Mesenchymal stem cell (in vitro differentiated cells and primary cell): ENCODE results near the gene CLIC4.

Source experiments
- DNase-seq: peaks from one replicate; pipeline ENCODE4 v3.0.0-alpha.2; 2013
- H2AFZ ChIP-seq: one replicate; pipeline ENCODE4 v1.6.1; 2013; ENCODE audit warnings: low read depth, mild to moderate bottlenecking, control low read depth, inconsistent platforms, low read length, moderate library complexity
- H2AK5ac ChIP-seq: 2 replicates; pipeline ENCODE4 v1.6.1; 2013; ENCODE audit warnings: low read length, moderate library complexity, mild to moderate bottlenecking, inconsistent platforms; ENCODE audit not compliant: severe bottlenecking
- H2BK120ac ChIP-seq: one replicate; pipeline ENCODE4 v1.6.1; 2013; ENCODE audit warnings: low read depth, mild to moderate bottlenecking, inconsistent platforms, low read length, moderate library complexity
- H2BK12ac ChIP-seq, 2 experiments: one replicate each; pipeline ENCODE4 v1.6.1; 2013; ENCODE audit warnings: inconsistent platforms in 2 of 2, low read length in 2 of 2, mild to moderate bottlenecking in 2 of 2, moderate library complexity in 2 of 2, control low read depth in 1 of 2
- H2BK15ac ChIP-seq: one replicate; pipeline ENCODE4 v1.6.1; 2013; ENCODE audit warnings: mild to moderate bottlenecking, low read depth, inconsistent platforms; ENCODE audit not compliant: poor library complexity, severe bottlenecking
- H2BK5ac ChIP-seq: 2 replicates; pipeline ENCODE4 v1.6.1; 2013; ENCODE audit warnings: low read depth, mild to moderate bottlenecking, low read length, control low read depth, inconsistent platforms; ENCODE audit not compliant: poor library complexity, severe bottlenecking
- H3K14ac ChIP-seq, 2 experiments: one replicate each; pipeline ENCODE4 v1.6.1; 2013; ENCODE audit warnings: inconsistent platforms in 2 of 2, low read length in 2 of 2, control low read depth in 1 of 2, mild to moderate bottlenecking in 1 of 2, moderate library complexity in 1 of 2
- H3K18ac ChIP-seq, 2 experiments: one replicate each; pipeline ENCODE4 v1.6.1; 2013; ENCODE audit warnings: inconsistent platforms in 2 of 2, low read length in 2 of 2, control low read depth in 1 of 2, low read depth in 1 of 2, mild to moderate bottlenecking in 1 of 2
- H3K23ac ChIP-seq, 2 experiments: one replicate each; pipeline ENCODE4 v1.6.1; 2013; ENCODE audit warnings: inconsistent platforms in 2 of 2, low read length in 2 of 2, mild to moderate bottlenecking in 2 of 2, moderate library complexity in 2 of 2, control low read depth in 1 of 2
- H3K27ac ChIP-seq: 2 replicates; pipeline ENCODE4 v1.5.1; 2013; ENCODE audit warnings: mild to moderate bottlenecking, moderate library complexity, low read length, control low read depth, inconsistent platforms; ENCODE audit not compliant: poor library complexity, severe bottlenecking
- H3K27me3 ChIP-seq, 2 experiments: 2 replicates each; pipeline versions ENCODE4 v1.6.1 to v1.7.0; 2013; ENCODE audit warnings: low read length in 2 of 2, mild to moderate bottlenecking in 2 of 2, moderate library complexity in 2 of 2, control low read depth in 1 of 2, inconsistent platforms in 1 of 2; ENCODE audit not compliant: control insufficient read depth in 1 of 2, insufficient read depth in 1 of 2
- H3K36me3 ChIP-seq, 2 experiments: 2 replicates each; pipeline versions ENCODE4 v1.6.1 to v1.7.0; 2013; ENCODE audit warnings: low read length in 2 of 2, control low read depth in 1 of 2, inconsistent platforms in 1 of 2, low read depth in 1 of 2, mild to moderate bottlenecking in 1 of 2; ENCODE audit not compliant: insufficient read depth in 2 of 2, control insufficient read depth in 1 of 2
- H3K4ac ChIP-seq, 2 experiments: one replicate each; pipeline ENCODE4 v1.6.1; 2013; ENCODE audit warnings: inconsistent platforms in 2 of 2, low read length in 2 of 2, mild to moderate bottlenecking in 2 of 2, moderate library complexity in 2 of 2, control low read depth in 1 of 2, low read depth in 1 of 2
- H3K4me1 ChIP-seq: 2 replicates; pipeline ENCODE4 v1.6.1; 2013; ENCODE audit warnings: low read depth, low read length, control low read depth; ENCODE audit not compliant: control insufficient read depth, insufficient read depth
- H3K4me2 ChIP-seq: 2 replicates; pipeline ENCODE4 v1.6.1; 2013; ENCODE audit warnings: low read length, mild to moderate bottlenecking, inconsistent platforms; ENCODE audit not compliant: poor library complexity, severe bottlenecking
- H3K4me3 ChIP-seq, 2 experiments: 2 replicates each; pipeline versions ENCODE4 v1.5.1 to v1.7.0; 2013; ENCODE audit warnings: low read length in 2 of 2, mild to moderate bottlenecking in 2 of 2, control low read depth in 1 of 2, low read depth in 1 of 2; ENCODE audit not compliant: insufficient read depth in 1 of 2
- H3K79me1 ChIP-seq: replicated peaks from 2 replicates; pipeline ENCODE4 v1.6.1; 2013; ENCODE audit warnings: mild to moderate bottlenecking, control low read depth, low read length, inconsistent platforms; ENCODE audit not compliant: poor library complexity, severe bottlenecking
- H3K9ac ChIP-seq: 2 replicates; pipeline ENCODE4 v1.7.0; 2013; ENCODE audit warnings: mild to moderate bottlenecking, low read length, moderate library complexity
- H3K9me3 ChIP-seq: 2 replicates; pipeline ENCODE4 v1.7.0; 2013; ENCODE audit warnings: mild to moderate bottlenecking, low read length; ENCODE audit not compliant: control insufficient read depth
- H4K8ac ChIP-seq: one replicate; pipeline ENCODE4 v1.6.1; 2013; ENCODE audit warnings: inconsistent platforms, mild to moderate bottlenecking, low read length, moderate library complexity
- H4K91ac ChIP-seq: one replicate; pipeline ENCODE4 v1.6.1; 2013; ENCODE audit warnings: mild to moderate bottlenecking, low read length, inconsistent platforms
- WGBS: methylation state at CpG from one replicate; pipeline ENCODE4 v1.1.7; 2013; ENCODE audit warnings: mixed read lengths; 5-methylcytosine and 5-hydroxymethylcytosine counted together

The CLIC4 gene

GRCh38 chr1:24861821-24862727, 116.8 kb downstream of the CLIC4 start:
- Histone ChIP-seq H3K9me3 (no peaks in the 10 kb centered on the region), H3K27me3 (peaks cover 32 to 66% of the 10 kb centered on the region in 2 experiments), H2BK15ac (no peak overlapping the region), H3K4me2 (no peak overlapping the region), H3K18ac (no peak overlapping the region), H3K27ac (no peak overlapping the region), H3K14ac (no peak overlapping the region), H2AK5ac (no peak overlapping the region), H3K4ac (no peak overlapping the region), H3K79me1 (no peaks in the 10 kb centered on the region), H3K4me3 (no peak overlapping the region), H3K9ac (no peak overlapping the region), H2BK12ac (no peak overlapping the region), H3K23ac (no peak overlapping the region), H4K91ac (no peak overlapping the region), H4K8ac (no peak overlapping the region), H3K36me3 (no peaks in the 10 kb centered on the region), H2BK5ac (no peak overlapping the region), H2AFZ (no peak overlapping the region), H3K4me1 (no peaks in the 10 kb centered on the region), H2BK120ac (no peak overlapping the region)
- WGBS: 68% methylated on average over 28 of the region's 28 CpGs
- no peak for DNase-seq

- H3K27me3 ChIP-seq: peaks cover 40 to 69% of the 10 kb centered on the region in 2 experiments
- H3K27ac ChIP-seq: no peak overlapping the region
- H4K8ac ChIP-seq: no peak overlapping the region
- H3K23ac ChIP-seq: peak overlapping the region in 1 of 2 experiments; percentile 18
- H2AFZ ChIP-seq: no peak overlapping the region
- no peak overlapping the region for H2BK120ac ChIP-seq
- H2BK12ac ChIP-seq: no peak overlapping the region
- H4K91ac ChIP-seq: no peak overlapping the region
- no peaks in the 10 kb centered on the region for H3K79me1 ChIP-seq
- H3K9me3 ChIP-seq: no peaks in the 10 kb centered on the region
- no peaks in the 10 kb centered on the region for H3K4me1 ChIP-seq
- H2BK15ac ChIP-seq: no peak overlapping the region
- H3K4me3 ChIP-seq: no peak overlapping the region
- no peak for DNase-seq
- H3K36me3 ChIP-seq: no peaks in the 10 kb centered on the region
- no peak overlapping the region for H3K4ac ChIP-seq
- H3K4me2 ChIP-seq: no peak overlapping the region
- H2BK5ac ChIP-seq: no peak overlapping the region
- no peak overlapping the region for H2AK5ac ChIP-seq
- 87% methylated on average over 12 of the region's 12 CpGs for WGBS
- H3K18ac ChIP-seq: no peak overlapping the region
- H3K9ac ChIP-seq: no peak overlapping the region
- no peak overlapping the region for H3K14ac ChIP-seq
Observed at GRCh38 chr1:24862775-24863483, 117.7 kb downstream of the CLIC4 start.

GRCh38 chr1:24864370-24864777, 119.1 kb downstream of the CLIC4 start:
- Histone ChIP-seq H3K23ac (no peak overlapping the region), H2AK5ac (no peak overlapping the region), H2AFZ (no peak overlapping the region), H4K91ac (no peak overlapping the region), H2BK12ac (no peak overlapping the region), H3K18ac (no peak overlapping the region), H3K79me1 (no peaks in the 10 kb centered on the region), H3K27me3 (peaks cover 54 to 75% of the 10 kb centered on the region in 2 experiments), H3K27ac (no peak overlapping the region), H2BK120ac (no peak overlapping the region), H3K4me1 (no peaks in the 10 kb centered on the region), H3K4me3 (no peak overlapping the region), H3K36me3 (no peaks in the 10 kb centered on the region), H3K4me2 (no peak overlapping the region), H3K9me3 (no peaks in the 10 kb centered on the region), H2BK15ac (no peak overlapping the region), H3K14ac (peak overlapping the region in 1 of 2 experiments; percentile 55), H3K4ac (no peak overlapping the region), H2BK5ac (no peak overlapping the region), H4K8ac (no peak overlapping the region), H3K9ac (no peak overlapping the region)
- DNase-seq: peak; percentile 16
- 5% methylated on average over 6 of the region's 8 CpGs for WGBS

- WGBS: 93% methylated on average over 5 of the region's 7 CpGs
- Histone ChIP-seq H2BK15ac (no peak overlapping the region), H2AFZ (no peak overlapping the region), H3K23ac (no peak overlapping the region), H3K36me3 (no peaks in the 10 kb centered on the region), H3K4ac (no peak overlapping the region), H3K14ac (no peak overlapping the region), H3K27ac (no peak overlapping the region), H3K4me3 (no peak overlapping the region), H2BK5ac (no peak overlapping the region), H3K18ac (no peak overlapping the region), H3K4me1 (no peaks in the 10 kb centered on the region), H4K91ac (no peak overlapping the region), H2AK5ac (no peak overlapping the region), H3K9ac (no peak overlapping the region), H3K4me2 (no peak overlapping the region), H4K8ac (no peak overlapping the region), H3K79me1 (no peaks in the 10 kb centered on the region), H3K9me3 (no peaks in the 10 kb centered on the region), H2BK12ac (no peak overlapping the region), H2BK120ac (no peak overlapping the region), H3K27me3 (peaks cover 56 to 75% of the 10 kb centered on the region in 2 experiments)
- DNase-seq: no peak
Observed at GRCh38 chr1:24865168-24865567, 119.9 kb downstream of the CLIC4 start.
